GM21529 (cell line): Measurements from ENCODE around the gene PDZD4.

Experiments
- ATAC-seq: cut with Tn5 transposase; IDR thresholded peaks from one replicate; pipeline ENCODE4 v1.9.1; 2021; ENCODE audit not compliant: unreplicated experiment

The PDZD4 gene

GRCh38 chrX:153814591-153815315 lies 15.6 kb downstream of the PDZD4 start:
- no peak for ATAC-seq

GRCh38 chrX:153813161-153813560 lies 17.2 kb downstream of the PDZD4 start:
- no peak for ATAC-seq

- no peak for ATAC-seq
Measured at GRCh38 chrX:153812220-153812619, 18.1 kb downstream of the PDZD4 start.

- no peak for ATAC-seq
Measured at GRCh38 chrX:153807976-153808375, 22.4 kb downstream of the PDZD4 start.

- ATAC-seq, result no peak
Measured at GRCh38 chrX:153806999-153807575, 23.3 kb downstream of the PDZD4 start.

- no peak for ATAC-seq
Measured at GRCh38 chrX:153805436-153805835, 24.9 kb downstream of the PDZD4 start.

- no peak for ATAC-seq
Measured at GRCh38 chrX:153804621-153805020, 25.7 kb downstream of the PDZD4 start.

GRCh38 chrX:153804100-153804595 lies 26.2 kb downstream of the PDZD4 start:
- ATAC-seq, result no peak

GRCh38 chrX:153803211-153804099 lies 26.9 kb downstream of the PDZD4 start:
- no peak for ATAC-seq

- ATAC-seq, result no peak
Measured at GRCh38 chrX:153802513-153803045, 27.8 kb downstream of the PDZD4 start.

- ATAC-seq, result no peak
Measured at GRCh38 chrX:153801669-153802068, 28.7 kb downstream of the PDZD4 start.

- no peak for ATAC-seq
Measured at GRCh38 chrX:153800746-153801145, 29.6 kb downstream of the PDZD4 start.

GRCh38 chrX:153800177-153800722 lies 30.1 kb downstream of the PDZD4 start:
- no peak for ATAC-seq

GRCh38 chrX:153799326-153799725 lies 31.0 kb downstream of the PDZD4 start:
- no peak for ATAC-seq

GRCh38 chrX:153797415-153798015 lies 32.8 kb downstream of the PDZD4 start:
- no peak for ATAC-seq

- ATAC-seq, result no peak
Measured at GRCh38 chrX:153794897-153795816, 35.2 kb downstream of the PDZD4 start.

GRCh38 chrX:153794018-153794896 lies 36.1 kb downstream of the PDZD4 start, which contains the start of the genes IDH3G and SSR4:
TSS of gene IDH3G (minus strand) at chrX:153794375. CDS start at chrX:153794326, 49 bp downstream.
TSS of gene SSR4 (plus strand) at chrX:153794668. CDS start at chrX:153794688, 20 bp downstream.
- peak; percentile 94 for ATAC-seq

GRCh38 chrX:153793291-153793690 lies 37.1 kb downstream of the PDZD4 start:
- no peak for ATAC-seq
